TTC549 (cell line): Measurements from ENCODE around the gene ARHGAP15.

Experiments used
- FAIRE-seq: peaks from 2 replicates; lab custom pipeline; 2012; peaks lifted over from hg19 to GRCh38; lab: Jason Lieb, UNC

ARHGAP15 gene

GRCh38 chr2:143144813-143145455 lies 15.7 kb downstream of the ARHGAP15 start:
- no peak for FAIRE-seq

GRCh38 chr2:143146366-143146765 lies 17.1 kb downstream of the ARHGAP15 start:
- FAIRE-seq: no peak

GRCh38 chr2:143146815-143147530 lies 17.8 kb downstream of the ARHGAP15 start:
- no peak for FAIRE-seq

- no peak for FAIRE-seq
These were observed 18.8 kb downstream of the ARHGAP15 start for GRCh38 chr2:143148011-143148410.

- no peak for FAIRE-seq
These were observed 19.5 kb downstream of the ARHGAP15 start for GRCh38 chr2:143148757-143149156.

- no peak for FAIRE-seq
These were observed 21.1 kb downstream of the ARHGAP15 start for GRCh38 chr2:143150287-143150686.

GRCh38 chr2:143151111-143151752 lies 22.0 kb downstream of the ARHGAP15 start:
- no peak for FAIRE-seq

GRCh38 chr2:143152219-143152618 lies 23.0 kb downstream of the ARHGAP15 start:
- no peak for FAIRE-seq

GRCh38 chr2:143152637-143153036 lies 23.4 kb downstream of the ARHGAP15 start:
- no peak for FAIRE-seq

- FAIRE-seq: no peak
These were observed 26.4 kb downstream of the ARHGAP15 start for GRCh38 chr2:143155661-143156060.

- no peak for FAIRE-seq
These were observed 27.8 kb downstream of the ARHGAP15 start for GRCh38 chr2:143157001-143157400.

GRCh38 chr2:143157418-143157817 lies 28.2 kb downstream of the ARHGAP15 start:
- no peak for FAIRE-seq

- FAIRE-seq: no peak
These were observed 28.9 kb downstream of the ARHGAP15 start for GRCh38 chr2:143158098-143158497.

GRCh38 chr2:143158551-143159485 lies 29.6 kb downstream of the ARHGAP15 start:
- FAIRE-seq: peak; percentile 92

GRCh38 chr2:143159486-143159840 lies 30.2 kb downstream of the ARHGAP15 start:
- FAIRE-seq: no peak

- FAIRE-seq: peak; percentile 47
These were observed 31.8 kb downstream of the ARHGAP15 start for GRCh38 chr2:143160732-143161707.

- peak; percentile 93 for FAIRE-seq
These were observed 33.1 kb downstream of the ARHGAP15 start for GRCh38 chr2:143162123-143162837.

GRCh38 chr2:143162997-143163396 lies 33.8 kb downstream of the ARHGAP15 start:
- FAIRE-seq: no peak

- FAIRE-seq: peak; percentile 77
These were observed 34.3 kb downstream of the ARHGAP15 start for GRCh38 chr2:143163499-143163898.

GRCh38 chr2:143165291-143165690 lies 36.1 kb downstream of the ARHGAP15 start:
- FAIRE-seq: no peak

- no peak for FAIRE-seq
These were observed 39.9 kb downstream of the ARHGAP15 start for GRCh38 chr2:143169105-143169504.
